K562 (cell line): Measurements from ENCODE around the gene EPSTI1. TPM values are rescaled to one million over a fixed set of nuclear protein-coding genes. Genes with fewer than 3 reads are reported as not detected.

Experiments
- ATAC-seq: fragments of 200-7000 bp; cut with Tn5 transposase; 3 replicates; pipeline ENCODE4 v1.9.1; 2020; ENCODE audit warnings: moderate library complexity
- BruUV-seq: library from RNA; stranded (reverse); fragments of 400-500 nt; replicated peaks from 2 replicates; lab custom pipeline; 2021; lab: Mats Ljungman, UMichigan
- CTCF ChIA-PET: fragments of 300-600 bp; formaldehyde crosslinking; extraction: SDS; loops from one replicate; lab custom pipeline; 2021; ENCODE audit warnings: low intra/inter-chr PET ratio; lab: Yijun Ruan, JAX
- POLR2A ChIA-PET: fragments of 300-600, 350-650 bp; sonication (Branson Sonifier 250); formaldehyde crosslinking; extraction: SDS; loops from one replicate; lab custom pipeline; 2021; ENCODE audit warnings: antibody characterized with exemption, inconsistent platforms; lab: Yijun Ruan, JAX
- DNase-seq, 4 experiments: peaks; one replicate each; pipeline versions ENCODE4 v3.0.0 to v3.0.0-alpha.2; 2011 to 2018; ENCODE audit warnings: low spot score in 3 of 4, mixed read lengths in 3 of 4; ENCODE audit errors: extremely low read depth in 1 of 4
- FAIRE-seq: peaks from 2 replicates; lab custom pipeline; 2011; peaks lifted over from hg19 to GRCh38; lab: Jason Lieb, UNC
- H2AFZ ChIP-seq: 2 replicates; pipeline ENCODE4 v1.6.0; 2011; ENCODE audit warnings: low read depth, low read length, control low read depth, inconsistent platforms
- H3K27ac ChIP-seq: fragments of 200-600 bp; 3 replicates; pipeline ENCODE4 v1.8.0; 2011; ENCODE audit warnings: low read depth, mild to moderate bottlenecking, control low read depth, inconsistent platforms, low read length, moderate library complexity, mixed read lengths; ENCODE audit errors: extremely low read depth
- H3K27me3 ChIP-seq, 2 experiments: fragments of 300-600 bp in 1 of 2; 2 replicates in 1 of 2; 3 replicates in 1 of 2; pipeline versions ENCODE4 v1.6.0 to v1.8.0; 2011; ENCODE audit warnings: inconsistent platforms in 2 of 2, low read length in 2 of 2, mild to moderate bottlenecking in 1 of 2, mixed read lengths in 1 of 2, moderate library complexity in 1 of 2; ENCODE audit not compliant: control insufficient read depth in 2 of 2, insufficient read depth in 2 of 2
- H3K36me3 ChIP-seq: fragments of 300-600 bp; 3 replicates; pipeline ENCODE4 v1.8.0; 2011; ENCODE audit warnings: mild to moderate bottlenecking, low read length, inconsistent platforms; ENCODE audit not compliant: control insufficient read depth, insufficient read depth
- H3K4me1 ChIP-seq, 2 experiments: fragments of 200-600 bp in 1 of 2; replicated peaks in 1 of 2; 2 replicates in 1 of 2; 3 replicates in 1 of 2; pipeline versions ENCODE4 v1.5.1 to v1.8.0; 2011; ENCODE audit warnings: inconsistent platforms in 2 of 2, low read length in 2 of 2, mild to moderate bottlenecking in 1 of 2, mixed read lengths in 1 of 2, moderate library complexity in 1 of 2; ENCODE audit not compliant: control insufficient read depth in 2 of 2, insufficient read depth in 2 of 2
- H3K4me2 ChIP-seq: 2 replicates; pipeline ENCODE4 v1.6.1; 2011; ENCODE audit warnings: low read length, control low read depth, inconsistent platforms, mixed read lengths; ENCODE audit not compliant: insufficient read depth
- H3K4me3 ChIP-seq: fragments of 200-600 bp; sonication (generic), shearing (Covaris generic); 2 replicates; pipeline ENCODE4 v1.5.1; 2016; ENCODE audit warnings: control low read depth, inconsistent platforms
- H3K79me2 ChIP-seq: fragments of 200-600 bp; 3 replicates; pipeline ENCODE4 v1.8.0; 2011; ENCODE audit warnings: low read length, inconsistent platforms; ENCODE audit not compliant: control insufficient read depth, insufficient read depth
- H3K9ac ChIP-seq, 2 experiments: 2 replicates each; pipeline versions ENCODE4 v1.6.0 to v1.6.1; 2011; ENCODE audit warnings: low read depth in 2 of 2, low read length in 2 of 2, control low read depth in 1 of 2, inconsistent platforms in 1 of 2, mild to moderate bottlenecking in 1 of 2, mixed read lengths in 1 of 2; ENCODE audit not compliant: insufficient read depth in 1 of 2
- H3K9me1 ChIP-seq: one replicate; pipeline ENCODE4 v1.6.0; 2011; ENCODE audit warnings: inconsistent platforms, mild to moderate bottlenecking, low read length, moderate library complexity; ENCODE audit not compliant: control insufficient read depth, insufficient read depth
- H3K9me3 ChIP-seq: replicated peaks from 2 replicates; pipeline ENCODE4 v1.5.1; 2011; ENCODE audit warnings: low read depth, low read length, inconsistent platforms; ENCODE audit not compliant: control insufficient read depth, insufficient read depth
- H4K20me1 ChIP-seq: replicated peaks from 2 replicates; pipeline ENCODE4 v1.6.1; 2011; ENCODE audit warnings: low read length, inconsistent platforms, mixed read lengths; ENCODE audit not compliant: control insufficient read depth, insufficient read depth
- CBX1 ChIP-seq: sonication (generic); IDR thresholded peaks from 2 replicates; pipeline ENCODE4 v1.6.1; 2016; ENCODE audit warnings: antibody characterized with exemption, low read depth, mild to moderate bottlenecking
- CCNT2 ChIP-seq: IDR thresholded peaks from 2 replicates; pipeline ENCODE4 v1.6.1; 2011; ENCODE audit warnings: borderline replicate concordance, low read depth, mild to moderate bottlenecking, moderate library complexity, mixed read lengths, low read length; ENCODE audit not compliant: insufficient read length; ENCODE audit errors: extremely low read depth
- CHD7 ChIP-seq: fragments of 200-600 bp; sonication (generic); IDR thresholded peaks from one replicate; pipeline ENCODE4 v1.6.1; 2012; ENCODE audit warnings: mild to moderate bottlenecking, low read depth, low read length, inconsistent platforms
- ELK1 ChIP-seq: sonication (generic); formaldehyde crosslinking; IDR thresholded peaks from 2 replicates; pipeline ENCODE4 v1.8.1; 2022; ENCODE audit warnings: missing genetic modification reagents
- FOXJ2 ChIP-seq: fragments of 200-800 bp; sonication (Bioruptor generic); IDR thresholded peaks from 2 replicates; pipeline ENCODE4 v1.6.1; 2016; ENCODE audit warnings: missing genetic modification characterization, missing compliant biosample characterization
- MCM5 ChIP-seq: fragments of 450-650 bp; IDR thresholded peaks from 2 replicates; pipeline ENCODE4 v1.6.1; 2016; ENCODE audit warnings: low read depth
- POLR2AphosphoS5 ChIP-seq: IDR thresholded peaks from 2 replicates; pipeline ENCODE4 v1.6.1; 2011; ENCODE audit warnings: mild to moderate bottlenecking, low read depth, low read length, moderate library complexity; ENCODE audit not compliant: control insufficient read depth, insufficient read depth
- ZNF57 ChIP-seq: fragments of 450-650 bp; formaldehyde crosslinking; IDR thresholded peaks from 2 replicates; pipeline ENCODE4 v1.4.0; 2020; ENCODE audit warnings: mild to moderate bottlenecking, moderate library complexity
- WGBS: fragments of 100-300 bp; shearing (Covaris generic); methylation state at CpG from one replicate; pipeline ENCODE4 v1.1.6; 2016; ENCODE audit warnings: low coverage, mixed read lengths; ENCODE audit not compliant: insufficient coverage; ENCODE audit errors: missing lambda C conversion rate; 5-methylcytosine and 5-hydroxymethylcytosine counted together
- in situ Hi-C: fragments of 300-500 bp; cut with MboI; formaldehyde crosslinking; loops from 4 replicates; pipeline ENCODE4 v1.15.0; 2018; ENCODE audit warnings: inconsistent platforms, mixed read lengths
- intact Hi-C: fragments of 100-400 bp; cut with micrococcal nuclease; formaldehyde crosslinking; loops from 2 replicates; pipeline ENCODE4 v1.14.2; 2022
- polyA plus RNA-seq, 8 experiments: library from polyadenylated mRNA; depleted of rRNA in 4 of 8; stranded (reverse) in 5 of 8; unstranded in 3 of 8; fragments of >200 nt; fragmentation: Nextera tagmentation in 2 of 8; fragmentation: Illumina TruSeq in 1 of 8; extraction: Ambion mirVana in 2 of 8; extraction: Trizol in 1 of 8; gene quantifications; 2 replicates each; pipeline versions ENCODE4 v1.2.1 to v1.2.3, GENCODE V29; 2011 to 2014; ENCODE audit warnings: inconsistent platforms in 1 of 8, missing spikeins in 1 of 8
- total RNA-seq, 7 experiments: library from RNA; depleted of rRNA in 6 of 7; stranded (reverse); fragments of >200 nt in 6 of 7; fragmentation: Illumina TruSeq in 2 of 7; extraction: Trizol in 2 of 7; gene quantifications; 2 replicates each; pipeline versions ENCODE4 v1.2.1 to v1.2.3, GENCODE V29; 2011 to 2021; ENCODE audit warnings: low replicate concordance in 1 of 7
- TF ChIP-seq, protein P1 (sequence below): sonication (generic); formaldehyde crosslinking; IDR thresholded peaks from 2 replicates; pipeline ENCODE4 v1.8.0; 2022; ENCODE audit warnings: missing genetic modification reagents, mild to moderate bottlenecking, moderate library complexity, borderline replicate concordance

Gene EPSTI1
- total and polyA plus RNA-seq, 9 of the 15 experiments (the other 6 are each of a cell fraction or from before 2014, with no cell fraction given) = 0.18 to 1.0 TPM; not detected in 7

DNA sequence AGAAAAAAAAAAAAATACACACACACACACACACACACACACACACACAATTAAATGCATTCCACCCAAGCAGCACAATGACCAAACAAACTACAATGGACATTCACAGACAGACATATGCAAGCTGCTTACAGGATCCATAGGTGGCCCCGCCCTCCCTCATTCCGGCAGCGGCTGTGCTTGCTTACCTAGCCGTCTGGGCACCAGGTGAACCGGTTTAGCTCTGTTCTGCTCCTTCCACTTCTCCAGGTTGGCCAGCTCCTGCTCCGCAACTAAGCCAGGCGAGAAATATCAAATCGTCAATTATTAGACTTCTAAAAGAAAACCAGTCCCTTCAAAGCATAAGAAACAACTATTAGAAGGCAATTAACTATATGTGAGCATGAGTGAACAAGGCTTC, 23.1 kb downstream of the EPSTI1 start:
- DNase-seq (no peak), FAIRE-seq (no peak), ATAC-seq (no peak)
- intact Hi-C loops = loop anchor here (5.0 kb wide), 1 partner anchor 833 kb away; no protein-coding TSS in a partner anchor
- no peaks in the 10 kb centered on the region for H3K79me2 ChIP-seq
- ChIA-PET CTCF (no interaction called here), POLR2A (no interaction called here)
- no peaks in the 10 kb centered on the region for H3K27me3 ChIP-seq
- H3K4me1 ChIP-seq = no peaks in the 10 kb centered on the region
- BruUV-seq = no TSS peak
- no peaks in the 10 kb centered on the region for H3K9me3 ChIP-seq
- WGBS = 17% methylated on average over 4 of the region's 8 CpGs
- no peaks in the 10 kb centered on the region for H3K9me1 ChIP-seq
- no peak overlapping the region for H2AFZ ChIP-seq
- H3K4me2 ChIP-seq = no peak overlapping the region
- H3K4me3 ChIP-seq = no peak overlapping the region
- H3K9ac ChIP-seq = no peak overlapping the region
- no peaks in the 10 kb centered on the region for H3K36me3 ChIP-seq
- H4K20me1 ChIP-seq = no peaks in the 10 kb centered on the region
- in situ Hi-C loops = no loop called here
- H3K27ac ChIP-seq = no peak overlapping the region
- no peak for TF ChIP-seq ELK1 (CRISPR knock-in tag)
- no peak for TF ChIP-seq MCM5
- TF ChIP-seq CCNT2 = no peak
- no peak for TF ChIP-seq CBX1
- TF ChIP-seq, protein P1, sequence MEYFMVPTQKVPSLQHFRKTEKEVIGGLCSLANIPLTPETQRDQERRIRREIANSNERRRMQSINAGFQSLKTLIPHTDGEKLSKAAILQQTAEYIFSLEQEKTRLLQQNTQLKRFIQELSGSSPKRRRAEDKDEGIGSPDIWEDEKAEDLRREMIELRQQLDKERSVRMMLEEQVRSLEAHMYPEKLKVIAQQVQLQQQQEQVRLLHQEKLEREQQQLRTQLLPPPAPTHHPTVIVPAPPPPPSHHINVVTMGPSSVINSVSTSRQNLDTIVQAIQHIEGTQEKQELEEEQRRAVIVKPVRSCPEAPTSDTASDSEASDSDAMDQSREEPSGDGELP = no peak
- no peak for TF ChIP-seq ZNF57
- TF ChIP-seq POLR2AphosphoS5 = no peak
- no peak for TF ChIP-seq CHD7
- no peak for TF ChIP-seq FOXJ2 (tag)
